ENCODE results near the gene RHOD. TPM values are rescaled to one million over a fixed set of nuclear protein-coding genes. Genes with fewer than 3 reads are reported as not detected.

The RHOD gene
- total RNA-seq, 2 donors from 2014 or later = 26.2 to 69.5 TPM

- intact Hi-C loops (cut with DNase I) = loop anchor here (5.0 kb wide), 2 partner anchors 44 to 124 kb away; no protein-coding TSS in a partner anchor
- DNase-seq (ENCODE audit: low spot score) = peak; percentile 19
- TF ChIP-seq POLR2AphosphoS5 (IDR thresholded peaks at IDR 0.05) (no peak), POLR2A (IDR thresholded peaks at IDR 0.05) (no peak)
- TF ChIP-seq, protein P1, sequence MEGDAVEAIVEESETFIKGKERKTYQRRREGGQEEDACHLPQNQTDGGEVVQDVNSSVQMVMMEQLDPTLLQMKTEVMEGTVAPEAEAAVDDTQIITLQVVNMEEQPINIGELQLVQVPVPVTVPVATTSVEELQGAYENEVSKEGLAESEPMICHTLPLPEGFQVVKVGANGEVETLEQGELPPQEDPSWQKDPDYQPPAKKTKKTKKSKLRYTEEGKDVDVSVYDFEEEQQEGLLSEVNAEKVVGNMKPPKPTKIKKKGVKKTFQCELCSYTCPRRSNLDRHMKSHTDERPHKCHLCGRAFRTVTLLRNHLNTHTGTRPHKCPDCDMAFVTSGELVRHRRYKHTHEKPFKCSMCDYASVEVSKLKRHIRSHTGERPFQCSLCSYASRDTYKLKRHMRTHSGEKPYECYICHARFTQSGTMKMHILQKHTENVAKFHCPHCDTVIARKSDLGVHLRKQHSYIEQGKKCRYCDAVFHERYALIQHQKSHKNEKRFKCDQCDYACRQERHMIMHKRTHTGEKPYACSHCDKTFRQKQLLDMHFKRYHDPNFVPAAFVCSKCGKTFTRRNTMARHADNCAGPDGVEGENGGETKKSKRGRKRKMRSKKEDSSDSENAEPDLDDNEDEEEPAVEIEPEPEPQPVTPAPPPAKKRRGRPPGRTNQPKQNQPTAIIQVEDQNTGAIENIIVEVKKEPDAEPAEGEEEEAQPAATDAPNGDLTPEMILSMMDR (IDR thresholded peaks at IDR 0.05) = no peak
- Histone ChIP-seq H3K27me3 (replicated peaks; ENCODE audit: insufficient read depth) (no peaks in the 10 kb centered on the region), H3K36me3 (no peaks in the 10 kb centered on the region), H3K4me3 (peak overlapping the region; percentile 37 to 94), H3K27ac (peak overlapping the region; percentile 94 to 98), H3K9me3 (no peaks in the 10 kb centered on the region), H3K4me1 (replicated peaks) (peaks cover 3% of the 10 kb centered on the region)
- 0% methylated on average over 3 of the region's 59 CpGs for WGBS
These were observed 61.6 kb downstream of the RHOD start for GRCh38 chr11:67118181-67118766.

DNA sequence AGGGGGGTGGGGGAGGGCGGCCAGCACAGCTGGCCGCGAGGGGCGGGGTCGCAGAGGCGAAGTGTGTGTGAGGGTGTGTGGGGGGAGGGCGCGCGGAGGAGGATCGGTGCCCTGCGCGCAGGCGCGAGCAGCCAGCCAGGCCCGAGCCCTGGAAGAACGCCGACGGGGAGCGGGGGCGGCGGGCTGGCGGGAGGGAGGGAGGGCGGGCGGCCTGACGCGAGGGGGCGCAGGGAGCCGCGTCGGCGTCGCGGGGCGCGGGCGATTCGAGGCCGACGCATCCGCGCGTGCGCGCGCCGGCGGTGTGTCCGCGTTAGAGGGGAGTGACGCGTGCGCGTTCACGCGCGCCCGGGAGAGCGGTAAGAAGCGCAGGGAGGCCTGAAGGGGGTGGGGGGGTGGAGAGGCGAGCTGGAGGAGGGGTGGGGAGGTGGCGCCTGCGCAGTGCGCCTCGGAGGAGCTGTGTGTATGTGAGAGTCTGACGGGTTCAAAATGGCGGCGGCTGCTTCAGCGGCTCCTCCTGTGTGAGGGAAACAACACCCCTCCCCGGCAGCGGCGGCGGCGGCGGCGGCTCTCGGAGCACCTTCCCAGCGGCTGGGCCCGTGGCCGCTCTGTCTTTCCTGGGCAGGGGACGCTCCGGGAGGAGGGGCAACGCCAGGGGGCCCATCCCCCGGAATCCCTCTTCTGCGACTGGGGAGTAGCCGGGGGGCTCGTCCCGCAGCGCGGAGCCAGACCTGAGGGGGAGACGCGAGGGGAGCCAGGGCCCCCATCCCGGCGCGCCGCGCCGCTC, 62.3 kb downstream of the RHOD start, which contains the start of gene KDM2A:
Gene KDM2A, plus strand, starts transcription at position 463 of the 784 bp plus-strand sequence. CDS start 2,054 bp downstream, outside the sequence.
- H3K9me3 ChIP-seq = no peaks in the 10 kb centered on the region
- WGBS = under 1% methylated on average over 33 of the region's 97 CpGs
- TF ChIP-seq POLR2AphosphoS5 (IDR thresholded peaks at IDR 0.05) = peak; percentile 62
- peak; percentile 87 for TF ChIP-seq POLR2A (IDR thresholded peaks at IDR 0.05)
- TF ChIP-seq, protein P1 (IDR thresholded peaks at IDR 0.05) = peak in 3 of 4 experiments; percentile 49 to 57 (median 52)
- peak within 1 kb of the TSS; percentile 98 to 99 for H3K27ac ChIP-seq
- DNase-seq (ENCODE audit: low spot score) = peak; percentile 99
- no peaks in the 10 kb centered on the region for H3K27me3 ChIP-seq (replicated peaks; ENCODE audit: insufficient read depth)
- intact Hi-C loops (cut with DNase I) = loop anchor here (5.0 kb wide), 2 partner anchors 43 to 123 kb away; no protein-coding TSS in a partner anchor
- no peaks in the 10 kb centered on the region for H3K36me3 ChIP-seq
- peaks cover 3% of the 10 kb centered on the region for H3K4me1 ChIP-seq (replicated peaks)
- peak within 1 kb of the TSS; percentile 94 to 97 for H3K4me3 ChIP-seq

- intact Hi-C loops (cut with DNase I) = loop anchor here (5.0 kb wide), 2 partner anchors 43 to 123 kb away; no protein-coding TSS in a partner anchor
- TF ChIP-seq, protein P1 (IDR thresholded peaks at IDR 0.05) = no peak
- peak; percentile 7 for TF ChIP-seq POLR2A (IDR thresholded peaks at IDR 0.05)
- H3K9me3 ChIP-seq = no peaks in the 10 kb centered on the region
- no peaks in the 10 kb centered on the region for H3K36me3 ChIP-seq
- peak overlapping the region; percentile 94 to 97 for H3K4me3 ChIP-seq
- peak; percentile 17 for DNase-seq (ENCODE audit: low spot score)
- H3K27me3 ChIP-seq (replicated peaks; ENCODE audit: insufficient read depth) = no peaks in the 10 kb centered on the region
- under 1% methylated on average over 41 of the region's 61 CpGs for WGBS
- H3K27ac ChIP-seq = peak overlapping the region; percentile 98 to 99
- peaks cover 3% of the 10 kb centered on the region for H3K4me1 ChIP-seq (replicated peaks)
These were observed 63.1 kb downstream of the RHOD start for GRCh38 chr11:67119585-67120391.

DNA sequence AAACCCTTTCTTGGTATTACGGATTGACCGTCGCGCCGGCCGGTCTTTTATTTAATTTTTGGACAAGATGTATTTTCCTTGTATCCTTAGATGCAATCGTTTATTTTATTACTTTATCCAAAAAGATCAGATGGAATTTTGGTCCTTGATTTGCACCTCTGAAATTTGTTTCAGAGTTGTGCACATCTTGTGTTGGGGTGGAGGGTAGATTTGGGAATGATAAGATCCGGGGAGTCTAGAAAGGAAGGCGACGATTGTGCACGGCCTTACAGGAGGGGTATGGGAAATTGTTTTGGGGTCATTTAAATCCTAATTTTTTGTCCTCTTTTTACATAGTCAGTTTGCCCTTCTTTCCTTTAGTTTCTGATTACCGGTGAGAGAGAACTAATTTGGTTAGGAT, 63.8 kb downstream of the RHOD start:
- WGBS = under 1% methylated on average over 12 of the region's 12 CpGs

More for the DNA sequence above, 63.8 kb downstream of the RHOD start:
- Histone ChIP-seq H3K27me3 (replicated peaks; ENCODE audit: insufficient read depth) (no peaks in the 10 kb centered on the region), H3K27ac (peak overlapping the region; percentile 98 to 99), H3K4me1 (replicated peaks) (peaks cover 3% of the 10 kb centered on the region), H3K36me3 (no peaks in the 10 kb centered on the region), H3K9me3 (no peaks in the 10 kb centered on the region), H3K4me3 (peak overlapping the region; percentile 94 to 97)
- intact Hi-C loops (cut with DNase I) = no loop called here
- TF ChIP-seq POLR2AphosphoS5 (IDR thresholded peaks at IDR 0.05) (no peak), POLR2A (IDR thresholded peaks at IDR 0.05) (no peak)
- TF ChIP-seq, protein P1 (IDR thresholded peaks at IDR 0.05) = no peak
- DNase-seq (ENCODE audit: low spot score) = no peak

Data from prostate gland (tissue), 2 donors.